ENCODE measurements around the gene UNC5B.

- TF ChIP-seq, protein P1, sequence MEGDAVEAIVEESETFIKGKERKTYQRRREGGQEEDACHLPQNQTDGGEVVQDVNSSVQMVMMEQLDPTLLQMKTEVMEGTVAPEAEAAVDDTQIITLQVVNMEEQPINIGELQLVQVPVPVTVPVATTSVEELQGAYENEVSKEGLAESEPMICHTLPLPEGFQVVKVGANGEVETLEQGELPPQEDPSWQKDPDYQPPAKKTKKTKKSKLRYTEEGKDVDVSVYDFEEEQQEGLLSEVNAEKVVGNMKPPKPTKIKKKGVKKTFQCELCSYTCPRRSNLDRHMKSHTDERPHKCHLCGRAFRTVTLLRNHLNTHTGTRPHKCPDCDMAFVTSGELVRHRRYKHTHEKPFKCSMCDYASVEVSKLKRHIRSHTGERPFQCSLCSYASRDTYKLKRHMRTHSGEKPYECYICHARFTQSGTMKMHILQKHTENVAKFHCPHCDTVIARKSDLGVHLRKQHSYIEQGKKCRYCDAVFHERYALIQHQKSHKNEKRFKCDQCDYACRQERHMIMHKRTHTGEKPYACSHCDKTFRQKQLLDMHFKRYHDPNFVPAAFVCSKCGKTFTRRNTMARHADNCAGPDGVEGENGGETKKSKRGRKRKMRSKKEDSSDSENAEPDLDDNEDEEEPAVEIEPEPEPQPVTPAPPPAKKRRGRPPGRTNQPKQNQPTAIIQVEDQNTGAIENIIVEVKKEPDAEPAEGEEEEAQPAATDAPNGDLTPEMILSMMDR (IDR thresholded peaks at IDR 0.05), result no peak
- no peak for TF ChIP-seq POLR2A (IDR thresholded peaks at IDR 0.05)
Measured at GRCh38 chr10:71308244-71308643, 95.9 kb downstream of the UNC5B start.
